Measurements from ENCODE around the gene SLC49A4. TPM values are rescaled to one million over a fixed set of nuclear protein-coding genes. Genes with fewer than 3 reads are reported as not detected.
"Not testable (repeated sequence)": the region's sequence is repeated elsewhere in the genome, so short reads cannot be mapped to it uniquely, and the experiment has no call there.

Gene SLC49A4, protein sequence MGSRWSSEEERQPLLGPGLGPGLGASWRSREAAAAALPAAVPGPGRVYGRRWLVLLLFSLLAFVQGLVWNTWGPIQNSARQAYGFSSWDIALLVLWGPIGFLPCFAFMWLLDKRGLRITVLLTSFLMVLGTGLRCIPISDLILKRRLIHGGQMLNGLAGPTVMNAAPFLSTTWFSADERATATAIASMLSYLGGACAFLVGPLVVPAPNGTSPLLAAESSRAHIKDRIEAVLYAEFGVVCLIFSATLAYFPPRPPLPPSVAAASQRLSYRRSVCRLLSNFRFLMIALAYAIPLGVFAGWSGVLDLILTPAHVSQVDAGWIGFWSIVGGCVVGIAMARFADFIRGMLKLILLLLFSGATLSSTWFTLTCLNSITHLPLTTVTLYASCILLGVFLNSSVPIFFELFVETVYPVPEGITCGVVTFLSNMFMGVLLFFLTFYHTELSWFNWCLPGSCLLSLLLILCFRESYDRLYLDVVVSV
- 7.2 TPM for polyA plus RNA-seq (2013, experiment 1 of 2)
- 7.6 TPM for polyA plus RNA-seq (2013, experiment 2 of 2)

DNA sequence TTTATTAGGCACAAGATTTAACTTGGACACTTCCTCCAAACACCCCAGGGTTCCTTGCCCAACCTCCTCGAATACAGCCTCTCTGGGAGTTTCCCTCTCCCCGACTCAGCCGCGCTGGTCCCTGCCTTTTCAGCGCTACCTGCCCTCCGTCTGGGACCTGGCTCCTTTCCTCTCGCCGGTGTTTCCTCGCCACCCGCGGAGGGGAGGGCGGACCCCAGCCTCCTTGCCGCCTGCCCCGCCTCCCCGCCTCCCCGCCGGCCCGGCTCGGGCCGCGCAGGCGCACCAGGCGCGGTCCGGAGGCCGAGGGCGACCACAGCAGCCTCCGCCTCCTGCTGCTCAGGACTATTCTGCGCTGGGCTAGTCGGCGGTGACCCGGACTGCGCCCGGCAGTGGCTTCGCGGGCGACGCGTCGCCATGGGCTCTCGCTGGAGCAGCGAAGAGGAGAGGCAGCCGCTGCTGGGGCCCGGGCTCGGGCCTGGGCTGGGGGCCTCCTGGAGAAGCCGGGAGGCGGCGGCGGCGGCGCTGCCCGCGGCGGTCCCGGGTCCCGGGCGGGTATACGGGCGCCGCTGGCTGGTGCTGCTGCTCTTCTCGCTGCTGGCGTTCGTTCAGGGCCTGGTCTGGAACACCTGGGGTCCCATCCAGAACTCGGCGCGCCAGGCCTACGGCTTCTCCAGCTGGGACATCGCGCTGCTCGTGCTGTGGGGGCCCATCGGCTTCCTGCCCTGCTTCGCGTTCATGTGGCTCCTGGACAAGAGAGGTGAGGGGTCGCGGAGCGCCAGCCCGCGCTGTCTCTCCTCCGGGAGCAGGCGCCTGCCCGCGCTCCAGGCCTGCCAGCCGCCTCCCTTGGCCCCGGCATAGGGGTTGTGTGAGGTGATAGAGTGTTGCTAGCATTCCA is at the start of gene SLC49A4:
TSS of gene SLC49A4 (plus strand) at position 291 of the 895 bp plus-strand sequence. CDS start at position 415, 124 bp downstream.
- Histone ChIP-seq H3K14ac (ENCODE audit: low read length) (no peak within 1 kb of the TSS), H3K9ac (ENCODE audit: low read depth, low read length, poor library complexity) (peak within 1 kb of the TSS; percentile 90), H3K9me3 (replicated peaks in 1 of 2; ENCODE audit: control insufficient read depth in 2 of 2, insufficient read depth in 1 of 2, low read depth in 1 of 2, low read length in 2 of 2) (peaks cover 0 to 4% of the 10 kb centered on the region in 2 donors), H2BK12ac (ENCODE audit: low read length) (no peak within 1 kb of the TSS), H3K79me1 (ENCODE audit: low read depth, low read length) (no peaks in the 10 kb centered on the region), H2AFZ (ENCODE audit: low read length) (peak within 1 kb of the TSS; percentile 85), H2BK120ac (ENCODE audit: low read depth, low read length) (no peak within 1 kb of the TSS), H3K36me3 (replicated peaks in 1 of 2; ENCODE audit: control insufficient read depth in 2 of 2, insufficient read depth in 2 of 2, low read length in 2 of 2) (no peaks in the 10 kb centered on the region), H3K18ac (ENCODE audit: low read length) (peak within 1 kb of the TSS; percentile 95), H4K91ac (ENCODE audit: low read depth, low read length, poor library complexity) (no peak within 1 kb of the TSS), H2BK5ac (ENCODE audit: low read length) (no peak within 1 kb of the TSS), H2AK5ac (ENCODE audit: low read depth, low read length) (no peak within 1 kb of the TSS), H3K27me3 (ENCODE audit: control insufficient read depth in 3 of 3, insufficient read depth in 3 of 3, low read depth in 1 of 3, low read length in 3 of 3) (no peaks in the 10 kb centered on the region), H3K27ac (replicated peaks; ENCODE audit: low read length) (peak within 1 kb of the TSS; percentile 72), H3K4me3 (ENCODE audit: low read length in 2 of 2) (peak within 1 kb of the TSS; percentile 55 to 90), H3K4me1 (ENCODE audit: control insufficient read depth in 2 of 2, insufficient read depth in 1 of 2, low read depth in 1 of 2, low read length in 2 of 2) (peaks cover 4% of the 10 kb centered on the region in 2 donors), H3K23ac (ENCODE audit: low read depth, low read length, poor library complexity) (peak within 1 kb of the TSS; percentile 67), H3K4me2 (ENCODE audit: insufficient read depth, low read length, poor library complexity, severe bottlenecking) (peak within 1 kb of the TSS; percentile 92), H4K8ac (ENCODE audit: low read depth, low read length) (no peak within 1 kb of the TSS), H2BK15ac (ENCODE audit: low read length) (no peak within 1 kb of the TSS), H3K4ac (ENCODE audit: low read length) (no peak within 1 kb of the TSS)
- DNase-seq (ENCODE audit: low spot score), result peak; percentile 87
- no CpG with 5 or more reads among the region's 84 CpGs for WGBS, 2 donors (ENCODE audit: extremely low coverage in 2 of 2, insufficient read length in 2 of 2, insufficient replicate concordance in 1 of 2)

- no peak overlapping the region for H3K9ac ChIP-seq (ENCODE audit: low read depth, low read length, poor library complexity)
- no peak for DNase-seq (ENCODE audit: low spot score)
Measured at GRCh38 chr3:122745369-122746021, 49.4 kb upstream of the SLC49A4 start.

DNA sequence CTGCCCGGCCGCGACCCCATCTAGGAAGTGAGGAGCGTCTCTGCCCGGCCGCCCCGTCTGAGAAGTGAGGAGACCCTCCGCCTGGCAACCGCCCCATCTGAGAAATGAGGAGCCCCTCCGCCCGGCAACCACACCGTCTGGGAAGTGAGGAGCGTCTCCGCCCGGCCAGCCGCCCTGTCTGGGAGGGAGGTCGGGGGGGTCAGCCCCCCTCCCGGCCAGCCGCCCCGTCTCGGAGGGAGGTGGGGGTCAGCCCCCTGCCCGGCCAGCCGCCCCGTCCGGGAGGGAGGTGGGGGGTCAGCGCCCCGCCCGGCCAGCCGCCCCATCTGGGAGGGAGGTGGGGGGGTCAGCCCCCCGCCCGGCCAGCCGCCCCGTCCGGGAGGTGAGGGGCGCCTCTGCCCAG is 47.6 kb upstream of the SLC49A4 start:
- not testable (repeated sequence) for H3K4me1 ChIP-seq (ENCODE audit: control insufficient read depth in 2 of 2, insufficient read depth in 1 of 2, low read depth in 1 of 2, low read length in 2 of 2); H3K9me3 ChIP-seq (replicated peaks in 1 of 2; ENCODE audit: control insufficient read depth in 2 of 2, insufficient read depth in 1 of 2, low read depth in 1 of 2, low read length in 2 of 2); H3K14ac ChIP-seq (ENCODE audit: low read length); H2BK15ac ChIP-seq (ENCODE audit: low read length); H3K79me1 ChIP-seq (ENCODE audit: low read depth, low read length); H2BK12ac ChIP-seq (ENCODE audit: low read length); DNase-seq (ENCODE audit: low spot score); H2BK5ac ChIP-seq (ENCODE audit: low read length); H3K4ac ChIP-seq (ENCODE audit: low read length); H4K91ac ChIP-seq (ENCODE audit: low read depth, low read length, poor library complexity); H2AK5ac ChIP-seq (ENCODE audit: low read depth, low read length); H2BK120ac ChIP-seq (ENCODE audit: low read depth, low read length); H3K4me3 ChIP-seq (ENCODE audit: low read length in 2 of 2); H2AFZ ChIP-seq (ENCODE audit: low read length); H4K8ac ChIP-seq (ENCODE audit: low read depth, low read length); H3K27me3 ChIP-seq (ENCODE audit: control insufficient read depth in 3 of 3, insufficient read depth in 3 of 3, low read depth in 1 of 3, low read length in 3 of 3); H3K23ac ChIP-seq (ENCODE audit: low read depth, low read length, poor library complexity); H3K18ac ChIP-seq (ENCODE audit: low read length); H3K9ac ChIP-seq (ENCODE audit: low read depth, low read length, poor library complexity); H3K27ac ChIP-seq (replicated peaks; ENCODE audit: low read length); H3K4me2 ChIP-seq (ENCODE audit: insufficient read depth, low read length, poor library complexity, severe bottlenecking)
- H3K36me3 ChIP-seq (replicated peaks in 1 of 2; ENCODE audit: control insufficient read depth in 2 of 2, insufficient read depth in 2 of 2, low read length in 2 of 2), result peaks cover 0 to 11% of the 10 kb centered on the region in 2 donors
- WGBS, 2 donors (ENCODE audit: extremely low coverage in 2 of 2, insufficient read length in 2 of 2, insufficient replicate concordance in 1 of 2), result no CpG with 5 or more reads among the region's 35 CpGs

More at GRCh38 chr3:122745369-122746021, 49.4 kb upstream of the SLC49A4 start:
- no peak overlapping the region for H3K23ac ChIP-seq (ENCODE audit: low read depth, low read length, poor library complexity)
- H2BK5ac ChIP-seq (ENCODE audit: low read length), result no peak overlapping the region
- no peak overlapping the region for H2BK15ac ChIP-seq (ENCODE audit: low read length)
- no peaks in the 10 kb centered on the region for H3K27me3 ChIP-seq (ENCODE audit: control insufficient read depth in 3 of 3, insufficient read depth in 3 of 3, low read depth in 1 of 3, low read length in 3 of 3)
- no peak overlapping the region for H3K4me3 ChIP-seq (ENCODE audit: low read length in 2 of 2)
- H3K4me2 ChIP-seq (ENCODE audit: insufficient read depth, low read length, poor library complexity, severe bottlenecking), result no peak overlapping the region
- H2AFZ ChIP-seq (ENCODE audit: low read length), result no peak overlapping the region
- no peak overlapping the region for H4K8ac ChIP-seq (ENCODE audit: low read depth, low read length)
- H3K9me3 ChIP-seq (replicated peaks in 1 of 2; ENCODE audit: control insufficient read depth in 2 of 2, insufficient read depth in 1 of 2, low read depth in 1 of 2, low read length in 2 of 2), result peaks cover 0 to 9% of the 10 kb centered on the region in 2 donors
- H3K4ac ChIP-seq (ENCODE audit: low read length), result no peak overlapping the region
- H3K79me1 ChIP-seq (ENCODE audit: low read depth, low read length), result no peaks in the 10 kb centered on the region
- H3K4me1 ChIP-seq (ENCODE audit: control insufficient read depth in 2 of 2, insufficient read depth in 1 of 2, low read depth in 1 of 2, low read length in 2 of 2), result no peaks in the 10 kb centered on the region
- no peak overlapping the region for H2BK120ac ChIP-seq (ENCODE audit: low read depth, low read length)
- H4K91ac ChIP-seq (ENCODE audit: low read depth, low read length, poor library complexity), result no peak overlapping the region
- no peak overlapping the region for H3K27ac ChIP-seq (replicated peaks; ENCODE audit: low read length)
- no peak overlapping the region for H3K14ac ChIP-seq (ENCODE audit: low read length)
- no peak overlapping the region for H3K18ac ChIP-seq (ENCODE audit: low read length)
- H2BK12ac ChIP-seq (ENCODE audit: low read length), result no peak overlapping the region
- no CpG with 5 or more reads among the region's 4 CpGs for whole genome bisulfite sequencing, 2 donors (ENCODE audit: extremely low coverage in 2 of 2, insufficient read length in 2 of 2, insufficient replicate concordance in 1 of 2)
- H3K36me3 ChIP-seq (replicated peaks in 1 of 2; ENCODE audit: control insufficient read depth in 2 of 2, insufficient read depth in 2 of 2, low read length in 2 of 2), result peaks cover 0 to 18% of the 10 kb centered on the region in 2 donors
- no peak overlapping the region for H2AK5ac ChIP-seq (ENCODE audit: low read depth, low read length)
